Suppressor macrophage treated with lipopolysaccharide for 4 hours (primary cell): ENCODE data around the gene TPM4.

Experiments
- DNase-seq: peaks from one replicate; pipeline ENCODE4 v3.0.0-alpha.2; 2020

Gene TPM4

GRCh38 chr19:16042533-16043085 is 33.7 kb upstream of the TPM4 start:
- no peak for DNase-seq

- no peak for DNase-seq
These were observed 33.0 kb upstream of the TPM4 start for GRCh38 chr19:16043156-16043757.

GRCh38 chr19:16044746-16045145 is 31.5 kb upstream of the TPM4 start:
- no peak for DNase-seq

- no peak for DNase-seq
These were observed 31.1 kb upstream of the TPM4 start for GRCh38 chr19:16045171-16045570.

- DNase-seq: no peak
These were observed 30.4 kb upstream of the TPM4 start for GRCh38 chr19:16045893-16046292.

- DNase-seq: no peak
These were observed 27.7 kb upstream of the TPM4 start for GRCh38 chr19:16048583-16048982.

GRCh38 chr19:16051254-16052025 is 24.9 kb upstream of the TPM4 start:
- DNase-seq: peak; percentile 23

DNA sequence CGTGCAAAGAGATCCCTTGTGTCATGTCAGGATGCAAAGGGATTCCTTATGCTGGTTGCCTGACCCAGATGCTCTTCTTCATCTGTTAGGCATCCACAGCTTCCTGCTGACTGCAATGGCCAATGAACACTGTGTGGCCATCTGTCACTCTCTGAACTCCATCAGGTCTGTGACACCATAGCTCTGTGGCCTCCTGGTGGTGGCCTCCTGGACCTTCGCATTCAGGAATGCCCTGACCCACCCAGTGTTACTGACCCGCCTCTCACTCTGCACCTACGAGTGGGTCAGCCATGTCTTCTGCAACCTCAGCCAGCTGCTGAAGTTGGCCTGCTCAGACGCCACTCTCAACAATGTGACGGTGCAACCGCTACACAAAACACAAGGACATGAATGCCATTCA is 23.9 kb upstream of the TPM4 start:
- DNase-seq: no peak

GRCh38 chr19:16057062-16057461 is 19.2 kb upstream of the TPM4 start:
- DNase-seq: no peak

DNA sequence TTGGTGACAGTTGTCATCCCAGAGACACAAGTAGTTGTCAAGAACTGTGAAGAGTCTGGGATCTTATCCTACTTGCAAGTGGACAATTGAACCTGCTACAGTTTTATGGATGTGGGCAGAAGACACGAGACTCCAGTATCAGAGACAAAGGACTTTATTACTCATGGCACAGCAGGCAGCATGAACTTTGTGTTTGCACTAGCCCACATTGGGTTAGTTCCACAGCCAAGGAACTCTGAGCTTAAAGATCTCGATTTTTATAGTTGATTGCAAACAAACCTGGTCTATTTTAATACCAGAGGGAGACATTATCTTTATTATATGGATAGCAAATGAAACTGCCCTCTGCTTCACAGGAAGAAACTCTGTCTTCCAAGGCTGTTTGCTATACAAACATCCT is 16.0 kb upstream of the TPM4 start:
- DNase-seq: no peak

DNA sequence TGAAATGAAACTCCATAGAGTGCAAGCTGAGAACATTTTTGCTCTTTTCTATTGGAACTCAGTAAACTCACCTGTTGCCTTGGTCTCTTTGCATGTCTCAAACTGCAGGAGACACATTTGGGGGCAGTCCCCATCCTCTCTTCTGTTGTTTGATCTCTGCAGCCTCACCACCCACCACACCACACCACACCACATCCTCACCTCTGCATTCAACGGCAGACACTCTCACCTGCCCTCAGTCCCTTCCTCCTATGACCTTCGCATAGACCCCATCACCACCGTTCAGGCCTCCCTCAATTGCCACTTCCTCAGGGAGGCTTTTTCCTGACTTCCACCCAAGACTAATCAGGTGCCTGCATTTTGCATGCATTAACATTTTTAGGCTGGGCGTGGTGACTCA is 14.4 kb upstream of the TPM4 start:
- DNase-seq: no peak

DNA sequence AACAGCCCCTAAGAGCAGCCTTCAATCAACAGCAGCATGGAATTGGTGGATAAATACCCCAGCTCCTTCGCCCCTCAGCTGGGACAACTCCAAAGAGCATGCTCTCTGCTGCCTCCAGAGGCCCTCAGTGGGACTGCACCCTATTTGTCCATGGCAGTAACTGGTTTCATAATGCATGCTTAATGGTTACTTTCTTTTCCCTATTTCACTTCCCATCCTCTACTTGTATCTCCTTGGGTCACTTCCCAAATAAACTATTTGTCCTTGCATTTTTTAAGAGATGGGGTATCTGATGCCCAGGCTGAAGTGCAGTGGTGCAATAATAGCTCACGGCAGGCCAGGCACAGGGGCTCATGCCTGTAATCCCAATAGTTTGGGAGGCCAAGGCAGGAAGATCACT is 13.5 kb upstream of the TPM4 start:
- DNase-seq: peak; percentile 88

- DNase-seq: peak; percentile 16
These were observed 11.9 kb upstream of the TPM4 start for GRCh38 chr19:16064209-16064889.

GRCh38 chr19:16066611-16067104 is 9.6 kb upstream of the TPM4 start:
- DNase-seq: peak; percentile 63

- no peak for DNase-seq
These were observed 8.9 kb upstream of the TPM4 start for GRCh38 chr19:16067205-16067938.

DNA sequence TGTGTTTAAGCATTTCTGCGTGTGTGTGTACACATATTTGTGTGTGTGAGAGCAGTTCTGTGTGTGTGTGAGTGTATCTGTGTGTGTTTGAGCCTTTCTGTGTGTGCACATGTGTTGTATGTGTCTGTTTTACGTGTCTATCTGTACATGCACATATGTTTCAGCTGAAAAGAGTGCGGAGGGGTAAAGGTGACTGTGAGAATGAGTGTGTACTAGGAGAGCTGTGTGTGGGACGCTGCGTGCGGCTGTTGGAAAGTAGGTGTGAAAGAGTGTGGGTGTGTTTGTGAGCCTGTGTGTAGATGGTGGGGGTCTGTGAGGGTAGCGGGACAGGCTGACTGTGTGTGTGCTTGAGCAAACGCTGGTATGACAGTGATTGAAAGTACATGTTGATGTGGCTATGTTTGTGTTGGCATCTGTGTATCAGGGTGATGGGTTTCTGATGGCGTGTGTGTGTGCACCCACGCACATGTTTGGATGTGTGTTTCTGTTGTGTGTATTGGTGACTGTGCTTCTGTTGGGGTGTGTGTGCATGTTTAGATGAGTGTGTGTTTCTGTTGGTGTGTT is 7.5 kb upstream of the TPM4 start:
- no peak for DNase-seq

DNA sequence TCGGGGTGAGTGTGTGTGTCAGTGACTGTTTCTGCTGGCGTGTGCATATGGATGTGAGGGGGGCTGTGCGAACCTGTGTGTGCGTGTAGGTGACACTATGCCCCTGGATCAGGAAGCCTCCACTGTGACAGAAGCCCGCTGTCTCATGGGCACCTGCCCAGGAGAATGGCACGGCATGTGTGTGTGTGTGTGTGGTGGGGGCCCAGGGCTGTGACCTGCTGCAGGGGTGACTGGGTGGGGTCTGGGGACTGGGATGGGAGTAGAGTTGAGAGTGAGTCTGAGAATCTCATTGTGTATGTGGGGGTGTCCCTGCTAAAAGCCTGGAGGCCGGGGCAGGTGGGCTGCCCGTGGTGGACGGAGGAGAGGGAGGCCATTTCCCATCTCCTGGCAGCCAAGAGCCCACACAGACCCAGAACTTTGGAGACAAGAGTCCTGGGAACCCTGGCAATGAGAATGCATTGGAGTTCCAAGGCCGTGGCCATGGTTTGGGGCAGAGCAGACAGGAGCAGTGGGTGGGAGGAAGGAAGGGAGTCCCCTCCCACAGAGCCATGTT is 6.4 kb upstream of the TPM4 start:
- no peak for DNase-seq

DNA sequence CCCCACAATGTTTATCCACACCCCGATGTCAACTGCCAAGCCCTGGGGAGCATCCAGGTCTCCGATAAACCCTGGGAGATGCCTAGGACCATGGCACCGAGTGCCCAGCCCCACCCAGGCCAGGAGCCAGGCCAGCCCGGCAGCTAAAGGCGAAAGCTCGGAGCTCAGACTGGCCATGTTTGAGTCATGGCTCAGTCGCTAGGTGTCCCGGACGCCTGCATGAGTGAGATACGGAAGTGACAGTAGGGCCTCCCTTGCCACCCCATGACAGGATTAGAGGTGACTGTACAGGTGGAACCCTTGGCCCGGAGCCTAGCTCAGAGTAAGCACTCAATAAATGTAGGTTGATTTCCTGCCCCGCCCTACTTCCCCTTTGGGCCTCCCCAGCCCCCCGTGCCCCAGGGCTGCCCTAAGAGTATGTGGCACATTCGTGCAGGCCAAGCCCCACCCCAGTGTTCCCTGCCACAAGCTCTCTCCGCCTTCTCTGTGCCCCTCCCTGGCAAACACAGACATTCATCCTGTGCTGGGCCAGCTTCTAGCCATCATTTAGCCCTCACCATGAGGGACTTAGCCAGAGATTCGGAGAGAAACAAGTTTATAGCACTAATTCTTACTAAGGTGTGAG is 5.8 kb upstream of the TPM4 start:
- DNase-seq: peak; percentile 64

DNA sequence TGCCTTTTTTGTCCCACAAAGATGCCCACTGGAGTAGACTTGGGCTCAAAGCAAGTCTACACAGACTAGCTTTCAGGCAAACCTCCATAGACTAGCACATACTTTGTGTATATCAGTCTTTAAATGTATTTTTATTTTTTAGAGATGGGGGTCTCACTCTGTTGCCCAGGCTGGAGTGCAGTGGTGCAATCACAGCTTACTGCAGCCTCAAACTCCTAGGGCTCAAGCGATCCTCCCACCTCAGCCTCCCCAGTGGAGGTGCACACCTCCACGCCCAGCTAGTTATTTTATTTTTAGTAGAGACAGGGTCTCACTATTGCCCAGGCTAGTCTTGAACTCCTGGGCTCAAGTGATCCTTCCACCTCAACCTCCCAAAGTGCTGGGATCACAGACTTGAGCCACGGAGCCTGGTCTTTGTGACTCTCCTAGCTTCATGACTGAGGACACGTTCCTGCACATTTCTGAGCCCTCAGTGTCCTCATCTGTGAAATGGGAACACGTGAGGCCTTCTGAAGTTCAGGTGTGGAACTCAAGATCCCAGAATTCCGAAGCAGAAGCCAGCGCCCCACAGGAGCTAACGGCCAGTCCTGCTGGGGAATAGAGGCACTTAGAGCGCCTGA is 5.1 kb upstream of the TPM4 start:
- no peak for DNase-seq

DNA sequence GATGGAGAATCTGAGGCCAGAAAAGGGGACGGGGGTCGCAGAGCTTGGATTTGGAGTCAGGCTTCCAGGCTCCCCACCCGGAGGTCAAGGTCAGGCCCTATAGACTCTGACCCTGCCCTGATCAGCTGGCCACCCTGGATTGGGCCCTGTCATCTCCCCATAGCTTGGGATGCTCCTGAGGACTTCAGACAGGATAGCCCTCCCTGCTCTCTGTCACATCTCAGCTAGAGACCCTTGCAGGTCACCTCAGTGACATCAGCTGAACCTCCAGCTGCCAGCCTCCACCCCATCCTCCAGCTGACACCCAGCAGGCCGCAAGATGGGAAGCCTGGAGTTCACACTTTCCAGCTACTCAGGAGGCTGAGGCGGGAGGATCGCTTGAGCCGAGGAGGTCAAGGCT is 2.8 kb upstream of the TPM4 start:
- no peak for DNase-seq

DNA sequence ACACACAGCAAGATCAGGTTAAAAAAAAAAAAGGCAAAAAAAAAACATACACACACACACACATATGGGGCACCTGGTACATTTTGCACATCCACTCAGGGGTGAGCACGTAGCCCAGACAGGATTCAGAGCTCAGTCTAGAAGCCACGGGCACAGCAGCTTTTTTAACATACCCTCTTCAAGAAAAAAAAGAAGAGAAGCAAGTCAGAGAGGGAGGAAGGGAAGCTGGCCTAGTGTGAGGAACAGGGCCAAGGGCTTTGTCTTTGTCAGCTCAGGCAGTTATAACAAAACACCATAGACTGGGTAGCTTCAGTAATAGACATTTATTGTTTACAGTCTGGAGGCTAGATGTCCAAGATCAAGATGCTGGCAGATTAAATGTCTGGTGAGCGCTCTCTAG is 2.3 kb upstream of the TPM4 start:
- no peak for DNase-seq
